Keratinocyte (primary cell): ENCODE data around the gene CLECL1. TPM values are rescaled to one million over a fixed set of nuclear protein-coding genes. Genes with fewer than 3 reads are reported as not detected.

Source experiments
- DNase-seq: peaks from one replicate; pipeline ENCODE4 v3.0.0-alpha.2; 2011; ENCODE audit warnings: low read depth, missing footprints, low spot score
- FAIRE-seq: peaks from 2 replicates; lab custom pipeline; 2011; peaks lifted over from hg19 to GRCh38; lab: Jason Lieb, UNC
- H2AFZ ChIP-seq: 2 replicates; pipeline ENCODE4 v1.6.0; 2012; ENCODE audit warnings: low read length, control low read depth, inconsistent platforms; ENCODE audit not compliant: control insufficient read depth
- H3K27ac ChIP-seq: 2 replicates; pipeline ENCODE4 v1.5.1; 2011; ENCODE audit warnings: low read length; ENCODE audit not compliant: control insufficient read depth, insufficient read depth
- H3K27me3 ChIP-seq: 3 replicates; pipeline ENCODE4 v1.6.0; 2011; ENCODE audit warnings: low read length; ENCODE audit not compliant: control insufficient read depth, insufficient read depth; ENCODE audit errors: extremely low read depth
- H3K36me3 ChIP-seq, 2 experiments: 2 replicates in 1 of 2; 3 replicates in 1 of 2; pipeline ENCODE4 v1.5.1; 2011; ENCODE audit warnings: low read length in 2 of 2, mild to moderate bottlenecking in 1 of 2; ENCODE audit not compliant: control insufficient read depth in 2 of 2, insufficient read depth in 2 of 2; ENCODE audit errors: extremely low read depth in 1 of 2
- H3K4me1 ChIP-seq: 3 replicates; pipeline ENCODE4 v1.5.1; 2011; ENCODE audit warnings: low read length; ENCODE audit not compliant: control insufficient read depth, insufficient read depth; ENCODE audit errors: extremely low read depth
- H3K4me2 ChIP-seq: 3 replicates; pipeline ENCODE4 v1.6.0; 2011; ENCODE audit warnings: low read depth, low read length; ENCODE audit not compliant: control insufficient read depth, insufficient read depth; ENCODE audit errors: extremely low read depth
- H3K4me3 ChIP-seq, 3 experiments: fragments of 200-600 bp in 1 of 3; sonication (generic) in 1 of 3; 2 replicates in 2 of 3; 3 replicates in 1 of 3; pipeline ENCODE4 v1.5.1; 2011 to 2016; ENCODE audit warnings: low read length in 3 of 3, mild to moderate bottlenecking in 3 of 3, control low read depth in 2 of 3, inconsistent platforms in 1 of 3, low read depth in 1 of 3, mixed read lengths in 1 of 3, mixed run types in 1 of 3, moderate library complexity in 1 of 3; ENCODE audit not compliant: control insufficient read depth in 2 of 3, insufficient read depth in 2 of 3; ENCODE audit errors: extremely low read depth in 1 of 3
- H3K79me2 ChIP-seq: 2 replicates; pipeline ENCODE4 v1.6.0; 2012; ENCODE audit warnings: low read length; ENCODE audit not compliant: control insufficient read depth, insufficient read depth
- H3K9ac ChIP-seq: 3 replicates; pipeline ENCODE4 v1.6.0; 2011; ENCODE audit warnings: low read length; ENCODE audit not compliant: control insufficient read depth, insufficient read depth; ENCODE audit errors: extremely low read depth
- H3K9me1 ChIP-seq: 3 replicates; pipeline ENCODE4 v1.6.0; 2011; ENCODE audit warnings: low read length; ENCODE audit not compliant: control insufficient read depth, insufficient read depth; ENCODE audit errors: extremely low read depth
- H3K9me3 ChIP-seq: 2 replicates; pipeline ENCODE4 v1.5.1; 2012; ENCODE audit warnings: low read depth, low read length; ENCODE audit not compliant: control insufficient read depth
- H4K20me1 ChIP-seq: 3 replicates; pipeline ENCODE4 v1.6.0; 2011; ENCODE audit warnings: low read length; ENCODE audit not compliant: control insufficient read depth, insufficient read depth; ENCODE audit errors: extremely low read depth
- CTCF ChIP-seq, 3 experiments: IDR thresholded peaks in 1 of 3; conservative IDR thresholded peaks in 1 of 3; optimal IDR thresholded peaks in 1 of 3; 2 replicates in 2 of 3; 3 replicates in 1 of 3; pipeline versions ENCODE3 to v1.5.1; 2011; ENCODE audit warnings: low read length in 3 of 3, mild to moderate bottlenecking in 3 of 3, moderate library complexity in 2 of 3, control low read depth in 1 of 3, inconsistent platforms in 1 of 3; ENCODE audit not compliant: insufficient read depth in 2 of 3; ENCODE audit errors: extremely low read depth in 1 of 3
- EZH2 ChIP-seq: IDR thresholded peaks from one replicate; pipeline ENCODE4 v1.6.1; 2012; ENCODE audit warnings: inconsistent platforms, mild to moderate bottlenecking, low read length, moderate library complexity
- dilution Hi-C: fragments of 300-500 bp; cut with MboI; formaldehyde crosslinking; loops from one replicate; pipeline ENCODE4 v1.7.0; 2020; ENCODE audit warnings: low sequenced_read_pairs; ENCODE audit not compliant: extremely low pct_ligation_motif_present
- polyA plus RNA-seq, 5 experiments: library from polyadenylated mRNA; depleted of rRNA in 3 of 5; stranded (reverse) in 3 of 5; stranded (forward) in 1 of 5; unstranded in 1 of 5; fragments of >200 nt; gene quantifications; 1 replicate in 1 of 5; 2 replicates in 3 of 5; 3 replicates in 1 of 5; pipeline versions ENCODE4 v1.2.1 to v1.2.3, GENCODE V29; 2011 to 2012; ENCODE audit warnings: missing spikeins in 2 of 5, low read depth in 1 of 5, low replicate concordance in 1 of 5

The CLECL1 gene
- polyA plus RNA-seq, 1 donor (not counting 4 experiments of a cell fraction or from before 2014, with no cell fraction given) = not detected

- Histone ChIP-seq H3K36me3 (no peaks in the 10 kb centered on the region), H3K9me3 (no peaks in the 10 kb centered on the region), H3K79me2 (no peaks in the 10 kb centered on the region), H3K4me1 (no peaks in the 10 kb centered on the region), H3K27ac (no peak overlapping the region), H3K4me2 (no peak overlapping the region), H3K4me3 (no peak overlapping the region), H3K27me3 (no peaks in the 10 kb centered on the region), H2AFZ (no peak overlapping the region), H3K9me1 (no peaks in the 10 kb centered on the region), H3K9ac (no peak overlapping the region), H4K20me1 (no peaks in the 10 kb centered on the region)
- FAIRE-seq (no peak), DNase-seq (no peak)
- TF ChIP-seq CTCF (optimal IDR thresholded peaks at IDR 0.05 in 1 of 3, IDR thresholded peaks at IDR 0.05 in 1 of 3, conservative IDR thresholded peaks at IDR 0.05 in 1 of 3; ENCODE audit: extremely low read depth in 1 of 3, insufficient read depth in 2 of 3, low read length in 3 of 3) = no peak
- no peak for TF ChIP-seq EZH2
- dilution Hi-C loops = no loop called here
These were observed 21.2 kb downstream of the CLECL1 start for GRCh38 chr12:9711664-9712063.

- no peak overlapping the region for H3K9ac ChIP-seq
- no peak overlapping the region for H3K4me3 ChIP-seq
- H2AFZ ChIP-seq = no peak overlapping the region
- DNase-seq (no peak), FAIRE-seq (no peak)
- H3K9me1 ChIP-seq = no peaks in the 10 kb centered on the region
- no peaks in the 10 kb centered on the region for H3K27me3 ChIP-seq
- H4K20me1 ChIP-seq = no peaks in the 10 kb centered on the region
- TF ChIP-seq EZH2 = no peak
- no peak for TF ChIP-seq CTCF (optimal IDR thresholded peaks at IDR 0.05 in 1 of 3, IDR thresholded peaks at IDR 0.05 in 1 of 3, conservative IDR thresholded peaks at IDR 0.05 in 1 of 3; ENCODE audit: extremely low read depth in 1 of 3, insufficient read depth in 2 of 3, low read length in 3 of 3)
- H3K9me3 ChIP-seq = no peaks in the 10 kb centered on the region
- dilution Hi-C loops = no loop called here
- H3K36me3 ChIP-seq = no peaks in the 10 kb centered on the region
- H3K4me2 ChIP-seq = no peak overlapping the region
- no peaks in the 10 kb centered on the region for H3K4me1 ChIP-seq
- no peaks in the 10 kb centered on the region for H3K79me2 ChIP-seq
- no peak overlapping the region for H3K27ac ChIP-seq
These were observed 22.1 kb downstream of the CLECL1 start for GRCh38 chr12:9710584-9711375.
